Astrocyte (in vitro differentiated cells and primary cell): ENCODE data around the gene RNF121.

ENCODE experiments used
- EZH2 ChIP-seq: IDR thresholded peaks from 2 replicates; pipeline ENCODE4 v1.6.1; 2012; ENCODE audit warnings: mild to moderate bottlenecking, low read length, inconsistent platforms; ENCODE audit not compliant: insufficient read depth
- TF ChIP-seq, protein P1 (sequence below): IDR thresholded peaks from 2 replicates; pipeline ENCODE4 v1.5.1; 2011; ENCODE audit warnings: low read depth, mild to moderate bottlenecking, inconsistent platforms, low read length, moderate library complexity; ENCODE audit not compliant: insufficient read depth

DNA sequence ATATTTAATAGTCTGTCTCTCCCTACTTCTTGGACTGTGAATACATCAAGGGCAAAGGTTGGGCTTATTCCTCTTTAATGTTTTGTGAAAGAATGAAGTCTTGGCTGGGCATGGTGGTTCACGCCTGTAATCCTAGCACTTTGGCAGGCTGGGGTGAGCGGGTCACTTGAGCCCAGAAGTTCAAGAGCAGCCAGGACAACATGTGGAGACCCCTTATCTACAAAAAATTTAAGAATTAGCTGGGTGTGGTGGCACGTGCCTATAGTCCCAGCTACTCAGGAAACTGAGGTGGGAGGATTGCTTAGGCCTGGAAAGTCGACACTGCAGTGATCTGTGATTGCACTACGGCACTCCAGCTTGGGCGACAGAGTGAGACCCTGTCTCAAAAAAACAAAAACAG is 20.2 kb downstream of the RNF121 start:
- TF ChIP-seq, protein P1, sequence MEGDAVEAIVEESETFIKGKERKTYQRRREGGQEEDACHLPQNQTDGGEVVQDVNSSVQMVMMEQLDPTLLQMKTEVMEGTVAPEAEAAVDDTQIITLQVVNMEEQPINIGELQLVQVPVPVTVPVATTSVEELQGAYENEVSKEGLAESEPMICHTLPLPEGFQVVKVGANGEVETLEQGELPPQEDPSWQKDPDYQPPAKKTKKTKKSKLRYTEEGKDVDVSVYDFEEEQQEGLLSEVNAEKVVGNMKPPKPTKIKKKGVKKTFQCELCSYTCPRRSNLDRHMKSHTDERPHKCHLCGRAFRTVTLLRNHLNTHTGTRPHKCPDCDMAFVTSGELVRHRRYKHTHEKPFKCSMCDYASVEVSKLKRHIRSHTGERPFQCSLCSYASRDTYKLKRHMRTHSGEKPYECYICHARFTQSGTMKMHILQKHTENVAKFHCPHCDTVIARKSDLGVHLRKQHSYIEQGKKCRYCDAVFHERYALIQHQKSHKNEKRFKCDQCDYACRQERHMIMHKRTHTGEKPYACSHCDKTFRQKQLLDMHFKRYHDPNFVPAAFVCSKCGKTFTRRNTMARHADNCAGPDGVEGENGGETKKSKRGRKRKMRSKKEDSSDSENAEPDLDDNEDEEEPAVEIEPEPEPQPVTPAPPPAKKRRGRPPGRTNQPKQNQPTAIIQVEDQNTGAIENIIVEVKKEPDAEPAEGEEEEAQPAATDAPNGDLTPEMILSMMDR = no peak
- TF ChIP-seq EZH2 = no peak
